CD4-positive, alpha-beta T cell (primary cell): ENCODE results near the gene TMEM179. TPM values are rescaled to one million over a fixed set of nuclear protein-coding genes. Genes with fewer than 3 reads are reported as not detected.

ENCODE experiments used
- ATAC-seq: fragments of 200-7000 bp; cut with Tn5 transposase; one replicate; pipeline ENCODE4 v1.10.0; 2022; ENCODE audit warnings: mild to moderate bottlenecking; ENCODE audit not compliant: poor library complexity
- CTCF ChIA-PET: fragments of 350-600 bp; sonication (Branson Sonifier 250); formaldehyde crosslinking; loops from one replicate; lab custom pipeline; 2021; ENCODE audit warnings: antibody characterized with exemption, inconsistent platforms; lab: Charles Lee
- POLR2A ChIA-PET: fragments of 350-600 bp; sonication (Branson Sonifier 250); formaldehyde crosslinking; loops from one replicate; lab custom pipeline; 2021; ENCODE audit warnings: antibody characterized with exemption, inconsistent platforms; lab: Charles Lee
- DNase-seq, 14 experiments: peaks; one replicate each; pipeline ENCODE4 v3.0.0-alpha.2; 2013 to 2020; ENCODE audit warnings: mixed read lengths in 2 of 14
- H3K27ac ChIP-seq, 2 donors: one replicate each; pipeline versions ENCODE4 v1.5.1 to v1.7.0; 2013; ENCODE audit warnings: low read length in 2 of 2, low read depth in 1 of 2, mild to moderate bottlenecking in 1 of 2
- H3K27me3 ChIP-seq, 2 experiments: 1 replicate in 1 of 2; 2 replicates in 1 of 2; pipeline versions ENCODE4 v1.6.1 to v1.7.0; 2013; ENCODE audit warnings: low read length in 2 of 2, control low read depth in 1 of 2, mild to moderate bottlenecking in 1 of 2, moderate library complexity in 1 of 2; ENCODE audit not compliant: insufficient read depth in 2 of 2, control insufficient read depth in 1 of 2
- H3K36me3 ChIP-seq: one replicate; pipeline ENCODE4 v1.6.1; 2013; ENCODE audit warnings: low read length, control low read depth; ENCODE audit not compliant: insufficient read depth
- H3K4me1 ChIP-seq: one replicate; pipeline ENCODE4 v1.6.1; 2013; ENCODE audit warnings: low read length, control low read depth; ENCODE audit not compliant: insufficient read depth
- H3K4me3 ChIP-seq: one replicate; pipeline ENCODE4 v1.5.1; 2013; ENCODE audit warnings: mild to moderate bottlenecking, low read length, moderate library complexity
- H3K9me3 ChIP-seq, 2 experiments: 1 replicate in 1 of 2; 2 replicates in 1 of 2; pipeline versions ENCODE4 v1.6.1 to v1.7.0; 2013; ENCODE audit warnings: low read length in 2 of 2, mild to moderate bottlenecking in 2 of 2, control low read depth in 1 of 2, moderate library complexity in 1 of 2; ENCODE audit not compliant: control insufficient read depth in 1 of 2, insufficient read depth in 1 of 2
- H3K27ac Mint-ChIP-seq: one replicate; pipeline ENCODE4 v1.8.0; 2020; ENCODE audit warnings: mixed read lengths
- H3K27me3 Mint-ChIP-seq: one replicate; pipeline ENCODE4 v1.8.0; 2021; ENCODE audit warnings: mixed read lengths
- H3K36me3 Mint-ChIP-seq: one replicate; pipeline ENCODE4 v1.8.0; 2021; ENCODE audit warnings: low read depth, mixed read lengths
- H3K4me1 Mint-ChIP-seq: one replicate; pipeline ENCODE4 v1.8.0; 2021; ENCODE audit warnings: low read depth, mixed read lengths
- H3K4me3 Mint-ChIP-seq: one replicate; pipeline ENCODE4 v1.8.0; 2020; ENCODE audit warnings: mild to moderate bottlenecking, mixed read lengths
- H3K9me3 Mint-ChIP-seq: one replicate; pipeline ENCODE4 v1.8.0; 2020; ENCODE audit warnings: mixed read lengths
- intact Hi-C, 2 experiments: fragments of 100-400 bp; cut with DNase I in 1 of 2; cut with micrococcal nuclease in 1 of 2; formaldehyde crosslinking; loops; one replicate each; pipeline versions ENCODE4 v1.15.1 to v1.9.0; 2023 to 2025; cut with DNase I, micrococcal nuclease
- total RNA-seq, 174 experiments: library from RNA in 2 of 174; stranded (reverse) in 2 of 174; gene quantifications; one replicate each; pipeline ENCODE4 v1.2.3 and lab custom pipeline; 2021 to 2026
- TF ChIP-seq, protein P1 (sequence below): fragments of 200-600 bp; IDR thresholded peaks from one replicate; pipeline ENCODE4 v1.8.0; 2022; ENCODE audit warnings: antibody characterized with exemption, mild to moderate bottlenecking

The TMEM179 gene
- total RNA-seq, 2 experiments from 2014 or later, result not detected

DNA sequence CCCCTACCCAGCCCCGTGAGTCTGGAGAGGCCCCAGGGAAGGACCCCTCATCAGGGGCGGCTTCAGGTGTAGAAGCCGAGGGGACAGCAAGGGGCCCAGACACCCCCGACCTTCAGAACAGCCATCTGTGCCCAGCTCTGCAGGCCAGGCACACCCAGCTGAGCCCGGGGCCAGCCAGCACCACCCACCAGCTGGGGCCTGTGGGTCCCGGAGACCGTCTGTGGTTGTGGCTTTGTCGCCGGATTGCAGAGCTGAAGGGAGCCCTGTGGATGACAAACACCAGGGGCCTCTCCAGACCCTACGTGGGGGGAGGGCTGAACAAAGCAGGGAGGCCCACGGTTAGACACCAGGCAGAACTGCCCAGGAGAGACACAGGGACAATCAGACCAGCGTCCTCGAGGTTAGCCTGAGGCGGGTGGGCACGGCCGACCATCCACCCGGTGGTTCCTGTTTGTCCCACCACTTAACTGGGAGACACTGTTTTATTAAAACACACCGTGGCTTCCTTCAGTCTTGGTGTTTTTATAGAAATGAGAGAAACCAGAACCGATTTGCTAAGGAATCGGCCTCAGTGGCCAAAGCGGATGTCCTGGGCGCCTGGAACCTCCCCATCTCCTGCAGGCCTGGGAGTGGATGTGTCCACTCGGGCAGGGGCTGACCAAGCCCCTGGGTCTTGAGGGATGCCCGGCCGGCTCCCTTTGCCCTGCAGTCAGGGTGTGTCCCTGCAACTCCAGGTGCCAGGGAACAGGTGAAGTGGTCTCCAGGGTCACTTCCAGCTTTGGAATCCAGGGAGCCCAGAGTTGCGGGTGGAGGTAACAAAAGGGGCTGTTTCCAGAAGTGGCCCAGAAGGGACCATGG lies 15.0 kb downstream of the TMEM179 start:
- H3K9me3 ChIP-seq, result peaks cover 0 to 8% of the 10 kb centered on the region in 2 experiments
- no peak overlapping the region for H3K4me3 Mint-ChIP-seq
- H3K4me3 ChIP-seq, result no peak overlapping the region
- H3K36me3 ChIP-seq, result no peaks in the 10 kb centered on the region
- H3K4me1 ChIP-seq, result no peaks in the 10 kb centered on the region
- H3K4me1 Mint-ChIP-seq, result no peaks in the 10 kb centered on the region
- intact Hi-C loops, result no loop called here
- no peak overlapping the region for H3K27ac ChIP-seq
- TF ChIP-seq, protein P1, sequence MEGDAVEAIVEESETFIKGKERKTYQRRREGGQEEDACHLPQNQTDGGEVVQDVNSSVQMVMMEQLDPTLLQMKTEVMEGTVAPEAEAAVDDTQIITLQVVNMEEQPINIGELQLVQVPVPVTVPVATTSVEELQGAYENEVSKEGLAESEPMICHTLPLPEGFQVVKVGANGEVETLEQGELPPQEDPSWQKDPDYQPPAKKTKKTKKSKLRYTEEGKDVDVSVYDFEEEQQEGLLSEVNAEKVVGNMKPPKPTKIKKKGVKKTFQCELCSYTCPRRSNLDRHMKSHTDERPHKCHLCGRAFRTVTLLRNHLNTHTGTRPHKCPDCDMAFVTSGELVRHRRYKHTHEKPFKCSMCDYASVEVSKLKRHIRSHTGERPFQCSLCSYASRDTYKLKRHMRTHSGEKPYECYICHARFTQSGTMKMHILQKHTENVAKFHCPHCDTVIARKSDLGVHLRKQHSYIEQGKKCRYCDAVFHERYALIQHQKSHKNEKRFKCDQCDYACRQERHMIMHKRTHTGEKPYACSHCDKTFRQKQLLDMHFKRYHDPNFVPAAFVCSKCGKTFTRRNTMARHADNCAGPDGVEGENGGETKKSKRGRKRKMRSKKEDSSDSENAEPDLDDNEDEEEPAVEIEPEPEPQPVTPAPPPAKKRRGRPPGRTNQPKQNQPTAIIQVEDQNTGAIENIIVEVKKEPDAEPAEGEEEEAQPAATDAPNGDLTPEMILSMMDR, result no peak
- no peak overlapping the region for H3K27ac Mint-ChIP-seq
- POLR2A ChIA-PET, result no interaction called here
- no peaks in the 10 kb centered on the region for H3K36me3 Mint-ChIP-seq
- no peaks in the 10 kb centered on the region for H3K27me3 ChIP-seq
- DNase-seq (no peak), ATAC-seq (no peak)
- CTCF ChIA-PET, result no interaction called here
- no peaks in the 10 kb centered on the region for H3K9me3 Mint-ChIP-seq
- peaks cover 13% of the 10 kb centered on the region for H3K27me3 Mint-ChIP-seq

DNA sequence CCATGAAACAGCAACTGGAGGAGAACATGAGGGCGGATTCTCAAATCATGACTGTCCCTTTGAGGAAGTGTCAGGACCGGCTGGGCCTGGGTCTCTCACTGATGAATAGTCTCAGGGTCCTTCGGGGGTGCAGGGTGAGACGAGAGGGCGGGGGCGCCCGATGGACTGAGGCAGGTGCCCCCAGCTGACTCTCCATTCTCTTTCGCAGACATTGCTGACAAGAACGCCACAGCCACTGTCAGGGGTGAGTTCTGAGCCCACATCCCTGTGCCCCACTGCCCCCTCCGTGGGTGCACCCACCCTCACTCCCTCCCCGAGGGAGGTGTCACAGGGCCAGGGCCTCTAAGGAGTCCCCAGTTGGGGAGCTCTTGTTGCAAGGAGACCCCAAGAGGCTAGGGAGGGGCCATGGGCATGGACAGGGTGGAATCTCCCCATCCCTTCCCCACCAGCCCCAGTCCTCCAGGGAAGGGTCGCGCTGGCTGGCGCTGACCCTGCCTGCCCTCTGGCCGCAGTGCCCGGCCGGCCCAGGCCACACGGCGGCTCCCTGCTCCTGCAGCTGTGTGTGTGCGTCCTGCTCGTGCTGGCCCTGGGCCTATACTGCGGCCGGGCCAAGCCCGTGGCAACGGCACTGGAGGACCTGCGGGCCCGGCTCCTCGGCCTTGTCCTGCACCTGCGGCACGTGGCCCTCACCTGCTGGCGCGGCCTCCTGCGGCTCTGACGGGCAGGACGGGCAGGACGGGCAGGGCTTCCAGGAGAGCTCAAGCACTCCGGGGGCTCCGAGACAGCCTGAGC lies 16.3 kb downstream of the TMEM179 start:
- no peak overlapping the region for H3K4me3 Mint-ChIP-seq

GRCh38 chr14:104587641-104588040 lies 16.9 kb downstream of the TMEM179 start:
- ChIA-PET CTCF (no interaction called here), POLR2A (no interaction called here)
- Histone ChIP-seq H3K36me3 (no peaks in the 10 kb centered on the region), H3K4me3 (no peak overlapping the region), H3K27ac (no peak overlapping the region), H3K4me1 (no peaks in the 10 kb centered on the region), H3K27me3 (no peaks in the 10 kb centered on the region), H3K9me3 (peaks cover 0 to 8% of the 10 kb centered on the region in 2 experiments)
- Mint-ChIP-seq H3K36me3 (no peaks in the 10 kb centered on the region), H3K27me3 (peaks cover 18% of the 10 kb centered on the region), H3K27ac (no peak overlapping the region), H3K9me3 (no peaks in the 10 kb centered on the region), H3K4me3 (no peak overlapping the region), H3K4me1 (no peaks in the 10 kb centered on the region)
- intact Hi-C loops, result no loop called here
- no peak for DNase-seq
- no peak for ATAC-seq
- TF ChIP-seq, protein P1, result no peak

More for the DNA sequence above, 16.3 kb downstream of the TMEM179 start:
- TF ChIP-seq, protein P1, result no peak
- Histone ChIP-seq H3K4me3 (no peak overlapping the region), H3K27me3 (no peaks in the 10 kb centered on the region), H3K9me3 (peaks cover 0 to 8% of the 10 kb centered on the region in 2 experiments), H3K27ac (no peak overlapping the region), H3K36me3 (no peaks in the 10 kb centered on the region), H3K4me1 (no peaks in the 10 kb centered on the region)
- Mint-ChIP-seq H3K9me3 (no peaks in the 10 kb centered on the region), H3K36me3 (no peaks in the 10 kb centered on the region), H3K27ac (no peak overlapping the region), H3K4me1 (no peaks in the 10 kb centered on the region), H3K27me3 (peaks cover 18% of the 10 kb centered on the region)
- intact Hi-C loops, result no loop called here
- CTCF ChIA-PET, result no interaction called here
- POLR2A ChIA-PET, result no interaction called here
- DNase-seq (no peak), ATAC-seq (no peak)
